ENCODE data around the gene MARK3.

MARK3 gene

GRCh38 chr14:103529383-103530365, 144.5 kb downstream of the MARK3 start:
- DNase-seq: no peak

DNA sequence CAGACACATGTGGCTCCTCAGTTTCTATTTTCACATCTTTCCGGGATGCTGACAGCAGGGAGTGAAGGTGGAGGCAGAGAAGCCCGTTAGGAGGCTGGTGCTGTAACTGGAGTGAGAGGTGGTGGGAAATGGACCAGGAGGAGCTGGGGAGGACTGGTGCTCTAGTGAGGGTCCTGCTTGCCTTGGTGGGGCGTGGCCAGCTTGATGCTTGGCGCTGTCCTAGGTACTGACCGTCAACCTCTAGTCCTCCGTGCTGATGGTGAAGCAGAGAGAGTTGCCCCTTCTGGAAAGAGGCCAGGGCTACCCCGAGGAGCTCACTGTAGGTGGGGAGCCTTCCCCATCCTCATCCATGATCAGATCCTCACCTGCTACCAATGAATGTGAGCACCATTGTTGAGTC, 145.2 kb downstream of the MARK3 start:
- no peak for DNase-seq

GRCh38 chr14:103530831-103531230, 145.6 kb downstream of the MARK3 start:
- no peak for DNase-seq

GRCh38 chr14:103531421-103532215, 146.4 kb downstream of the MARK3 start:
- no peak for DNase-seq

DNA sequence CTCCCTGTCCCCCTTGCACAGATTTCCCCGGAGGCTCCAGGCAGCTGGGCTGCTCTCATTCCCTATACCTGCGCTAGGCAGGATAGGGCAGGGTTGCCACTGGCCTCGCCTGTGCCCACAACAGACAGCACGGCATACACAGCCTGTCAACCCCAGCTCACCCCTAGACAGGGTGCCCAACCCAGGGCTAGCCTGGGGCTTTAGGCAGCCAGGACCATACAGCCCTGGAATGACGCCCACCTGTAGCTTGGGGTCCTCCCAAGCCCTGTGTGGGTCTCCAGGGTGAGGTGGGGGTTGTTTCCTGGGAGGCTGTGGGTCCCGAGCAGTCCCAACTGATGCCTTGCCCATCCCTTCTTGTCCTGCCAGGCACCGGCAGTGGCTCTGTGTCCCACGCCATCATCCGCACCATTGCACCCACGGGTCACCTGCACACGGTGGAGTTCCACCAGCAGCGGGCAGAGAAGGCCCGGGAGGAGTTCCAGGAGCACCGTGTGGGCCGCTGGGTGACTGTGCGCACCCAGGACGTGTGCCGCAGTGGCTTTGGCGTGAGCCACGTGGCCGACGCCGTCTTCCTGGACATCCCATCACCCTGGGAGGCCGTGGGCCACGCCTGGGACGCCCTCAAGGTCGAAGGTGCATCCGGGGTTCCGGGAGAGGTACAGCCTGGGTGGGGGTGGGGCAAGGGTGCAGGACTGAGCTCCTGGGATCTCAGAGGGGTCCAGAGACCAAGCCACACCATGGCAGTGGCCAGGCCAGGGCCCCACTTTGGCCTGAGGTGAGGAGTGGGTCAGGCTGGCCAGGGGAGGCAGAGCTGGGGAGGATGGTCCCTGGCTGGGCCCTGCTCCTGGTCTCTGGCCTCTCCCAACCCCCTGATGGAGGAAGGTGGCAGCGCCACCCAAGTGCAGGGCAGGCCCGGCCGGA, 147.3 kb downstream of the MARK3 start:
- DNase-seq: no peak

GRCh38 chr14:103533137-103533998, 148.2 kb downstream of the MARK3 start:
- DNase-seq: no peak

DNA sequence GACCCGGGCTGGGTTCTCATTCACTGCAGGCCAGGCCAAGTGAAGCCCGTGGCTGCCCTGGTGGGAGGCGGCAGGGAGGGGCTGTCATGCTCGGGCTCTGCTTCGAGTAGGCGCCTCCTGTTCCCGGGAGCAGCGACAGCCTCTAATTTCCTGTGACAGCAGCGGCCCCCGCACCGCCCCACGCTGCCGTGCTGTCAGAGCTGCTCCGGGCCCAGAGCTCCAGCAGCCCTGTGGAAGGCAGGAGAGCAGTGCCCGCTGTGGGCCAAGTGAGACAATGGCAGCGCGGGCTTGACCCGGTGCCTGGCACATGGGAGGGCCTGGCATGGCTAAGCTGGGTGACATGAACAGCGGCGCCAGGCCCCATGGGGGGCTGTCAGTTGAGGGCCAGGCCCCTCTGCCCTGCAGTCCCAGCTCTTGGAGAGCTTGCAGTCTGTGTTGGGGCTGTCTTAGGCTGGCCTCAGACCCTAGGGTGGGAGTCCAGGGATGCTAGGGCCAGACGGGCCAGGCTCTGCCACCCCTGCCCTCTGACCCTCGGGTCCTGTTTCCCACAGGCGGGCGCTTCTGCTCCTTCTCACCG, 148.9 kb downstream of the MARK3 start:
- no peak for DNase-seq

- no peak for DNase-seq
These were observed 149.4 kb downstream of the MARK3 start for GRCh38 chr14:103534576-103535061.

DNA sequence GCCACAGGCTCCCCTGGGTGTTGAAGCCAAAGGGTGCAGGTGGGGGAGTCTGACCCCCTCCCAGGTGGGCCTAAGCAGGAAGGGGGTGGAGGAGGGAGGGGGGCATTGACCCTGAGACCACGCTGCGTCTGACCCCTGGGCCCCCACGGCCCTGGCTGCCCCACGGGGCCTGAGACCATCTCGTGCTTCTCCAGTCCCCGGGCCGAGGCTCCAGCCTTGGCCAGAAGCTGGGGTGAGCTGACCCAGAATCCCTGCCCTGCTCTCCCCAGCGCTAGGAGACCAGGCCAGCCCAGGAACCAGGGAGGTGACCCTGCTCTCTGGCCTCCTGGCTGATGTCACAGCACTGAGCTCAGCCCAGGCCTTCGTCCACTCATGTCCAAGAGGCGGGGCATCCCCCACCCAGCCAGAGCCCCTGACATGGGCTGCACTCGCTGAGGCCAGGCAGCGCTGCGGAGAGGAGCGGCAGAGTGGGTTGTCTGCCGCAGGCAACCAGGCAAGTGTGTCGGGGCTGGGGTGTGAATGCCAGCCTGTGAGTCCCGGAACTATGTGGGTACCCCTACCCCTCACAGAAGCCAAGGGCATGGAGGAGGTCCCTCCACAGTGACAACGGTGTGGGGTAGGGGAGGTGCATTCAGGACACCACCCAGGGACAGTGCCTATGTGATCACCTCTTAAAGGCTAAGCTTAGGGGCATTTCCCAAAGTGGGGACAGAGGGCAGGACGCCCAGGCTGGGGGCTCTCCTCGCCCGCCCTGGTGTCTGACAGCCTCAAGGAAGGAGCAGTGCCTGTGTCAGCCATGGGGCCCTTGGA, 150.1 kb downstream of the MARK3 start:
- DNase-seq: no peak

GRCh38 chr14:103535891-103536565, 150.8 kb downstream of the MARK3 start:
- no peak for DNase-seq

GRCh38 chr14:103536693-103537092, 151.5 kb downstream of the MARK3 start:
- DNase-seq: no peak

DNA sequence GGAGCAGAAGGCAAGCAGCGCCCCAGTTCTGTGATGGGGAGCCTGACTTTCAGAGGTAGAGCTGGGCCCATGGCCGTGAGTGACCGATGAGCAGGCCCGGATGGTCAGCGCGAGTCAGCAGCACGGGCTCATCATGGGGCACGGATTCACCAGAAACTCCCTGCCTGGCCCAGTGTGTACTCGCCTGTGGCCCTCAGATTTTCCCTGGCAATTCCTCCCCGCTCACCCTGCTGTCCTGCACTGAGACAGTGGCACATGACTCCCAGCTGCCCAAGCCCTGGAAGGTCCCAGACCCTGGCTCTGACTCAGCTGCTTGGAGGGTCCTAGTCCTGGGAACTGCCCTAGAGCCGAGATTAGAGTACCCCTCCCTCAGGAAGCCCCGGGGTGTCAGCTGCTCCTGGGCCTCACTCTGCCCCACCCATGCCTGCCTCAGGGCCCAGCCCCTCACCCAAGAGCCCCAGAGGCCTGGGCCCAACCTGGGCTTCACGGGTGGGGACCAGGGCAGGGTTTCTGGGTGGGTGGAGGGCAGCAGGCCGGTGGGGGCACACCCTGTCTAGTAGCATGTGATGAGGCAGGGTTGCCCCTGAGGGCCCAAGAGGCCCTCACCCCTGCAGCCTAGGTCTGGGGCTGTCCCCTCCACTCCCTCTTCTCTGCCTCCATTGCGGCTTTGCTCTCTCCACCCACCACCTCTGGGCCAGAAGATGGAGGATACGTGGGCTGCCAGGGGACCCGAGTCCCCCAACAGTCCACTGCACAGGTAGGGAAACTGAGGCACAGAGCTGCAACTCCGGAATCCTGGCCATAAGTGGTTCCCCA, 152.2 kb downstream of the MARK3 start:
- no peak for DNase-seq

DNA sequence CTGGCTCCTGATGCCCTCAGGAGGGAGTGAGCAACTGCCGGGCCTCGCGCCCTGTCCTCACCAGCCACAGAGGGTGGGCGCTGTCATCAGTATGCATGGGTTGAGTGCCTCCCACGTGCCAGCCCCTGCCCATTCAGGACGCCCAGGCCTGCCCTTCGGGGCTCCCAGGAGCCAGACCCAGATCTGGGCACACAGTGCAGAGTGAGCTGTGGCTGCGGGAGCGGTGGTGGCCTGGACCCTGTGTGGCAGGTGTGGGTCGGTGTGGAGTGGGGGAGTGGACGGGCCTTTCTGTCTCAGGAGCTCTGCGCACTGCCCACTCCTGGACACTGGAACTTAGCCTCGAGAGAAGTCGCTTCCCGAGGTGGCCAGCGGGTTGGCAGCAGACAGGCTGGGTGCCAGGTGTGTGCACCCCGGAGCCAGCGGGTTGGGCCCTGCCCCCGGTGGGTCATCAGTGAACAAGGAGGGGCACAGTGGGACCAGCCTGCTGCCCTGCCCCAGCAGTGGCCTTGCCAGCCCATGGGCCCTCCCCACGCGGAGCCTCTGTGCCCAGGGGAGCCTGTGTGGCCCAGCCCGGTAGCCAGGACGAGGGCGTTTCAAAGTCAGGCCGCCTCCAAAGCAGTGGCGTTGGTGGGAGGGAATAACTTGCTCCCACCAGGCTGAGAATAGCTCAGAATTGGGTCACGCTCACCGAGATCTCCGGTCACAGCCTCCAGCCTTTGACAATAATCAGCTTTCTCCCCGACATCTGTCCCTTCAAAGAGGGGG, 153.3 kb downstream of the MARK3 start:
- no peak for DNase-seq

DNA sequence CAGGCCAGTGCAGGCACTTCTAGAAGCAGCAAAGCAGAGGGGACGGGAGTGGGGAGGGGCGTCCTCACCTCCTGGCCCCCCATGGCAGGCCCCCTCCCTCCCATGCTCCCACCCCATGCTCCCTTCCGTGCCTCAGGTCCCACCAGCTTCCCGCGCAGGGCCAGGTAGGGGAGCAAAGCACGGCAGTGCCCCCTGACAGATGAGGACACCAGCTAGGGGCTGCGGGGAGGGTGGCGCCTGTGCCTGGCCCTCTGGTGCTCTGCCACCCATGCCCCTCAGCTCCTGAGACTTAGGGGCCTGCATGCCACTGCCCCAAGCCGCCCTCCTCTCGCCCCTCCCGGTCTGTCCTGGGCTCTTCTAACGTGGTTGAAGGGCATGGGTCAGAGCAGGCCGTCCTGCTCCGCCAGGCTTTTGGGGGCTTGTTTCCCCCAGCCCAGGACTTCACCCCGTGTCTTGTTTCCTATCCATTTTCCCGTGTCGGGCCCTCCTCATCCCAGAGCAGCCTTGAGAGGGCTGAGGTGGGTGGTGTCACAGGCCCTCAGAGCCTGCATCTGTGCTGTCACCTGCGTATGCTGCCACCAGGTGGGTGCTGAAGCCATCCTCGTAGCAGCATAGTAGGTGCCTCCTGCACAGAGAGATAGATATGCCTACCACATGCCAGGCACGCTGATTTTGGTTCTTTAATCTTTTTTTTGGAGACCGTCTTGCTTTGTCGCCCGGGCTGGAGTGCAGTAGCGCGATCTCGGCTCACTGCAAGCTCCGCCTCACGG, 154.0 kb downstream of the MARK3 start:
- DNase-seq: no peak

- DNase-seq: no peak
These were observed 155.8 kb downstream of the MARK3 start for GRCh38 chr14:103540821-103541708.

Data from CD4-positive, alpha-beta T cell treated with Interleukin-17A for 1 hour (primary cell).